H9 (cell line): ENCODE measurements around the gene KRT6A. TPM values are rescaled to one million over a fixed set of nuclear protein-coding genes. Genes with fewer than 3 reads are reported as not detected.

Experiments
- DNase-seq: peaks from one replicate; pipeline ENCODE4 v3.0.0-alpha.2; 2017
- H2AFZ ChIP-seq: one replicate; pipeline ENCODE4 v1.6.1; 2013; ENCODE audit warnings: mild to moderate bottlenecking, low read length, control low read depth, moderate library complexity
- H2AK5ac ChIP-seq: 2 replicates; pipeline ENCODE4 v1.6.1; 2013; ENCODE audit warnings: low read length, control low read depth, mixed read lengths; ENCODE audit not compliant: insufficient read length
- H2BK120ac ChIP-seq: one replicate; pipeline ENCODE4 v1.6.1; 2013; ENCODE audit warnings: low read depth, mild to moderate bottlenecking, low read length, control low read depth, inconsistent platforms; ENCODE audit not compliant: poor library complexity, severe bottlenecking
- H2BK12ac ChIP-seq: 2 replicates; pipeline ENCODE4 v1.6.1; 2013; ENCODE audit warnings: low read length, control low read depth, mixed read lengths, low read depth; ENCODE audit not compliant: insufficient read length
- H2BK15ac ChIP-seq: 2 replicates; pipeline ENCODE4 v1.6.1; 2013; ENCODE audit warnings: low read depth, low read length, control low read depth
- H2BK20ac ChIP-seq: one replicate; pipeline ENCODE4 v1.6.1; 2013; ENCODE audit warnings: low read depth, mild to moderate bottlenecking, low read length, control low read depth, inconsistent platforms; ENCODE audit not compliant: poor library complexity, severe bottlenecking
- H2BK5ac ChIP-seq: 2 replicates; pipeline ENCODE4 v1.6.1; 2013; ENCODE audit warnings: low read length, control low read depth, mixed read lengths; ENCODE audit not compliant: insufficient read length
- H3K14ac ChIP-seq: 2 replicates; pipeline ENCODE4 v1.6.1; 2013; ENCODE audit warnings: low read length, control low read depth; ENCODE audit not compliant: insufficient read depth
- H3K18ac ChIP-seq: 2 replicates; pipeline ENCODE4 v1.6.1; 2013; ENCODE audit warnings: low read depth, mild to moderate bottlenecking, mixed read lengths, low read length, control low read depth; ENCODE audit not compliant: insufficient read length
- H3K23ac ChIP-seq: 2 replicates; pipeline ENCODE4 v1.6.1; 2013; ENCODE audit warnings: low read length, control low read depth, mixed read lengths, low read depth; ENCODE audit not compliant: insufficient read length
- H3K23me2 ChIP-seq: 2 replicates; pipeline ENCODE4 v1.6.1; 2013; ENCODE audit warnings: low read depth, mild to moderate bottlenecking, mixed read lengths, low read length, control low read depth; ENCODE audit not compliant: insufficient read length, poor library complexity, severe bottlenecking
- H3K27ac ChIP-seq: 2 replicates; pipeline ENCODE4 v1.5.1; 2013; ENCODE audit warnings: low read length, control low read depth, mixed read lengths, low read depth; ENCODE audit not compliant: insufficient read length
- H3K27me3 ChIP-seq: 2 replicates; pipeline ENCODE4 v1.6.1; 2013; ENCODE audit warnings: low read length, control low read depth, inconsistent platforms; ENCODE audit not compliant: insufficient read depth
- H3K4ac ChIP-seq: 2 replicates; pipeline ENCODE4 v1.6.1; 2013; ENCODE audit warnings: low read depth, mild to moderate bottlenecking, control low read depth, inconsistent platforms, low read length, moderate library complexity
- H3K4me1 ChIP-seq: 2 replicates; pipeline ENCODE4 v1.6.1; 2013; ENCODE audit warnings: low read length, control low read depth, inconsistent platforms; ENCODE audit not compliant: insufficient read depth
- H3K4me2 ChIP-seq: 2 replicates; pipeline ENCODE4 v1.6.1; 2013; ENCODE audit warnings: low read length, control low read depth, mixed read lengths; ENCODE audit not compliant: insufficient read length, insufficient read depth
- H3K56ac ChIP-seq: 2 replicates; pipeline ENCODE4 v1.6.1; 2013; ENCODE audit warnings: low read depth, mild to moderate bottlenecking, mixed read lengths, low read length, control low read depth; ENCODE audit not compliant: insufficient read length
- H3K79me1 ChIP-seq: 2 replicates; pipeline ENCODE4 v1.6.1; 2013; ENCODE audit warnings: low read depth, mild to moderate bottlenecking, moderate library complexity, low read length, control low read depth, inconsistent platforms; ENCODE audit not compliant: insufficient read depth, poor library complexity, severe bottlenecking
- H3K79me2 ChIP-seq: 2 replicates; pipeline ENCODE4 v1.6.1; 2013; ENCODE audit warnings: low read length, control low read depth, inconsistent platforms; ENCODE audit not compliant: insufficient read depth
- H3K9ac ChIP-seq: 2 replicates; pipeline ENCODE4 v1.6.1; 2013; ENCODE audit warnings: low read length, control low read depth, mixed read lengths; ENCODE audit not compliant: insufficient read length; ENCODE audit errors: extremely low read depth
- H3K9me3 ChIP-seq: one replicate; pipeline ENCODE4 v1.6.1; 2013; ENCODE audit warnings: low read depth, low read length, inconsistent platforms; ENCODE audit not compliant: control insufficient read depth
- H3T11ph ChIP-seq: one replicate; pipeline ENCODE4 v1.6.1; 2013; ENCODE audit warnings: mild to moderate bottlenecking, low read length, control low read depth, inconsistent platforms
- H4K20me1 ChIP-seq: one replicate; pipeline ENCODE4 v1.6.1; 2013; ENCODE audit not compliant: control insufficient read depth, insufficient read length, insufficient read depth
- H4K5ac ChIP-seq: 2 replicates; pipeline ENCODE4 v1.6.1; 2013; ENCODE audit warnings: low read depth, mild to moderate bottlenecking, mixed read lengths, low read length, control low read depth; ENCODE audit not compliant: insufficient read length
- H4K8ac ChIP-seq: replicated peaks from 2 replicates; pipeline ENCODE4 v1.6.1; 2013; ENCODE audit warnings: low read length, control low read depth, mixed read lengths, low read depth; ENCODE audit not compliant: insufficient read length
- H4K91ac ChIP-seq: 2 replicates; pipeline ENCODE4 v1.6.1; 2013; ENCODE audit warnings: low read depth, mild to moderate bottlenecking, moderate library complexity, mixed read lengths, low read length, control low read depth; ENCODE audit not compliant: insufficient read length
- H3K27ac Mint-ChIP-seq, 3 experiments: 2 replicates in 2 of 3; 3 replicates in 1 of 3; pipeline ENCODE4 v1.8.0; 2020 to 2021; ENCODE audit warnings: mixed read lengths in 3 of 3, mild to moderate bottlenecking in 1 of 3, moderate library complexity in 1 of 3
- H3K27me3 Mint-ChIP-seq: 2 replicates; pipeline ENCODE4 v1.8.0; 2021; ENCODE audit warnings: low read depth, mild to moderate bottlenecking, moderate library complexity, mixed read lengths
- H3K36me3 Mint-ChIP-seq, 3 experiments: 2 replicates in 2 of 3; 3 replicates in 1 of 3; pipeline ENCODE4 v1.8.0; 2020 to 2021; ENCODE audit warnings: low read depth in 3 of 3, mixed read lengths in 3 of 3; ENCODE audit not compliant: insufficient read depth in 1 of 3
- H3K4me1 Mint-ChIP-seq, 2 experiments: 2 replicates each; pipeline ENCODE4 v1.8.0; 2020; ENCODE audit warnings: mixed read lengths in 2 of 2
- H3K4me3 Mint-ChIP-seq, 2 experiments: 2 replicates in 1 of 2; 3 replicates in 1 of 2; pipeline ENCODE4 v1.8.0; 2020 to 2021; ENCODE audit warnings: mild to moderate bottlenecking in 2 of 2, mixed read lengths in 2 of 2, moderate library complexity in 1 of 2
- H3K9me3 Mint-ChIP-seq, 2 experiments: 2 replicates in 1 of 2; 3 replicates in 1 of 2; pipeline ENCODE4 v1.8.0; 2020; ENCODE audit warnings: mild to moderate bottlenecking in 2 of 2, mixed read lengths in 2 of 2, moderate library complexity in 1 of 2
- CTCF ChIP-seq: fragments of 200-600 bp; sonication (generic); conservative IDR thresholded peaks from 3 replicates; pipeline ENCODE4 v1.8.0; 2021; ENCODE audit warnings: antibody characterized with exemption, mild to moderate bottlenecking
- WGBS: extraction: QIAGEN DNeasy Blood & Tissue Kit; methylation state at CpG from one replicate; pipeline ENCODE4 v1.1.7; 2013; ENCODE audit warnings: missing lambda C conversion rate, low lambda C conversion rate, mixed read lengths; ENCODE audit not compliant: insufficient read length; ENCODE audit errors: extremely low coverage; 5-methylcytosine and 5-hydroxymethylcytosine counted together
- total RNA-seq: library from RNA; stranded (reverse); gene quantifications from 2 replicates; pipeline ENCODE4 v1.2.1, GENCODE V29; 2021

The KRT6A gene
- total RNA-seq, 1 experiment from 2014 or later, result not detected

DNA sequence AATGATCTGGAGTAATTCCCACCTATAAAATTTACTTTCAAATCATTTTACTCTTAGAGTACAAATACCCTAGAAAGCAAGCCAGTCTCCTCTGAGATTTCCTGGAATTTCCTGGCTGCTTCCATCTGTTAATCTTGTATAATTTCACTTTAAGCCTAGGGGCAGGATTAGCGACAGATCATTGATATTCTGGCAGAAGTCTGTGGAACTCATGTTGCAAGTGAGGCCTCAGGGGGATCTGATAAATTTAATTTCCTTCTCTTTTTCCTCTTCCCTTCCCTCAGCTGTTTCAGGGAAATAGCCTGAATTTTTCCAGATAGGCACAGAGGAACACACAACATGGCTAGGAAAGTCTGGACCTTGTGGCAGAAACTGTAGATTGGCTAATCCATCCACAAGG is 5.9 kb upstream of the KRT6A start:
- Histone ChIP-seq H2BK15ac (no peak overlapping the region), H4K20me1 (no peaks in the 10 kb centered on the region), H3K4me1 (peaks cover 6% of the 10 kb centered on the region; the same call in 1 of the 2 replicates), H4K91ac (no peak overlapping the region), H3K79me2 (no peaks in the 10 kb centered on the region), H2AK5ac (no peak overlapping the region), H2BK120ac (no peak overlapping the region), H2AFZ (no peak overlapping the region), H4K5ac (no peak overlapping the region), H3K9me3 (no peaks in the 10 kb centered on the region), H3K4me2 (no peak overlapping the region), H3K23me2 (no peaks in the 10 kb centered on the region), H4K8ac (no peak overlapping the region), H3K79me1 (no peaks in the 10 kb centered on the region), H3K18ac (no peak overlapping the region), H3T11ph (no peak overlapping the region), H2BK20ac (no peak overlapping the region), H3K27ac (no peak overlapping the region), H3K27me3 (no peaks in the 10 kb centered on the region), H3K56ac (no peak overlapping the region), H2BK5ac (no peak overlapping the region), H3K4ac (no peak overlapping the region), H3K9ac (no peak overlapping the region), H2BK12ac (no peak overlapping the region), H3K23ac (no peak overlapping the region), H3K14ac (no peak overlapping the region)
- 0 out of 5 replicates have a peak, but pooled peaks cover 0 to 3% of the 10 kb centered on the region in 2 experiments for H3K9me3 Mint-ChIP-seq
- TF ChIP-seq CTCF, result no peak
- no peak overlapping the region for H3K4me3 Mint-ChIP-seq
- no peak for DNase-seq
- H3K27me3 Mint-ChIP-seq, result peaks cover 4% of the 10 kb centered on the region
- WGBS, result no CpG with 5 or more reads among the region's 1 CpG
- H3K4me1 Mint-ChIP-seq, result peaks cover 28 to 37% of the 10 kb centered on the region in 2 experiments
- H3K27ac Mint-ChIP-seq, result no peak overlapping the region
- no peaks in the 10 kb centered on the region; a peak in 1 of 7 replicates for H3K36me3 Mint-ChIP-seq
